ENCODE results near the gene KIAA1217.

Gene KIAA1217

GRCh38 chr10:24344279-24344678, 135.3 kb downstream of the KIAA1217 start:
- H3K79me2 ChIP-seq (ENCODE audit: control insufficient read depth, low read length) = no peaks in the 10 kb centered on the region
- H3K4me1 ChIP-seq (ENCODE audit: control insufficient read depth, low read length) = no peaks in the 10 kb centered on the region
- H3K4me2 ChIP-seq (ENCODE audit: low read length) = no peak overlapping the region
- H4K20me1 ChIP-seq (ENCODE audit: control insufficient read depth, insufficient read depth, low read depth, low read length) = no peaks in the 10 kb centered on the region
- no peaks in the 10 kb centered on the region for H3K9me2 ChIP-seq (replicated peaks; ENCODE audit: control insufficient read depth, low read length)
- H3F3A ChIP-seq (ENCODE audit: control insufficient read depth, insufficient read depth) = no peaks in the 10 kb centered on the region
- H3K27ac ChIP-seq (ENCODE audit: low read depth, low read length) = no peak overlapping the region
- TF ChIP-seq EZH2phosphoT487 (IDR thresholded peaks at IDR 0.05; ENCODE audit: borderline replicate concordance, low read length) (no peak), CTCF (IDR thresholded peaks at IDR 0.05; ENCODE audit: low read depth, low read length, poor library complexity, severe bottlenecking) (no peak)
- H3K9me3 ChIP-seq (ENCODE audit: control insufficient read depth, insufficient read depth, low read length) = no peaks in the 10 kb centered on the region
- no peaks in the 10 kb centered on the region for H3K27me3 ChIP-seq (ENCODE audit: control insufficient read depth, low read length)
- no peak overlapping the region for H3K4me3 ChIP-seq (ENCODE audit: low read length)
- H3K36me3 ChIP-seq (ENCODE audit: control insufficient read depth, low read length) = no peaks in the 10 kb centered on the region

GRCh38 chr10:24344695-24345463, 135.9 kb downstream of the KIAA1217 start:
- H3K4me2 ChIP-seq (ENCODE audit: low read length) = no peak overlapping the region
- H4K20me1 ChIP-seq (ENCODE audit: control insufficient read depth, insufficient read depth, low read depth, low read length) = no peaks in the 10 kb centered on the region
- H3F3A ChIP-seq (ENCODE audit: control insufficient read depth, insufficient read depth) = no peaks in the 10 kb centered on the region
- no peaks in the 10 kb centered on the region for H3K4me1 ChIP-seq (ENCODE audit: control insufficient read depth, low read length)
- no peak for TF ChIP-seq CTCF (IDR thresholded peaks at IDR 0.05; ENCODE audit: low read depth, low read length, poor library complexity, severe bottlenecking)
- TF ChIP-seq EZH2phosphoT487 (IDR thresholded peaks at IDR 0.05; ENCODE audit: borderline replicate concordance, low read length) = no peak
- no peaks in the 10 kb centered on the region for H3K36me3 ChIP-seq (ENCODE audit: control insufficient read depth, low read length)
- no peaks in the 10 kb centered on the region for H3K9me3 ChIP-seq (ENCODE audit: control insufficient read depth, insufficient read depth, low read length)
- H3K27me3 ChIP-seq (ENCODE audit: control insufficient read depth, low read length) = no peaks in the 10 kb centered on the region
- H3K9me2 ChIP-seq (replicated peaks; ENCODE audit: control insufficient read depth, low read length) = no peaks in the 10 kb centered on the region
- H3K4me3 ChIP-seq (ENCODE audit: low read length) = no peak overlapping the region
- H3K27ac ChIP-seq (ENCODE audit: low read depth, low read length) = no peak overlapping the region
- no peaks in the 10 kb centered on the region for H3K79me2 ChIP-seq (ENCODE audit: control insufficient read depth, low read length)

GRCh38 chr10:24346877-24347519, 138.1 kb downstream of the KIAA1217 start:
- no peak overlapping the region for H3K27ac ChIP-seq (ENCODE audit: low read depth, low read length)
- H3K4me2 ChIP-seq (ENCODE audit: low read length) = no peak overlapping the region
- H3K4me1 ChIP-seq (ENCODE audit: control insufficient read depth, low read length) = no peaks in the 10 kb centered on the region
- H3K36me3 ChIP-seq (ENCODE audit: control insufficient read depth, low read length) = no peaks in the 10 kb centered on the region
- no peaks in the 10 kb centered on the region for H3K9me3 ChIP-seq (ENCODE audit: control insufficient read depth, insufficient read depth, low read length)
- H3K4me3 ChIP-seq (ENCODE audit: low read length) = no peak overlapping the region
- H3K9me2 ChIP-seq (replicated peaks; ENCODE audit: control insufficient read depth, low read length) = no peaks in the 10 kb centered on the region
- no peaks in the 10 kb centered on the region for H3K79me2 ChIP-seq (ENCODE audit: control insufficient read depth, low read length)
- H3F3A ChIP-seq (ENCODE audit: control insufficient read depth, insufficient read depth) = no peaks in the 10 kb centered on the region
- H4K20me1 ChIP-seq (ENCODE audit: control insufficient read depth, insufficient read depth, low read depth, low read length) = no peaks in the 10 kb centered on the region
- TF ChIP-seq CTCF (IDR thresholded peaks at IDR 0.05; ENCODE audit: low read depth, low read length, poor library complexity, severe bottlenecking) (no peak), EZH2phosphoT487 (IDR thresholded peaks at IDR 0.05; ENCODE audit: borderline replicate concordance, low read length) (no peak)
- H3K27me3 ChIP-seq (ENCODE audit: control insufficient read depth, low read length) = peaks cover 4% of the 10 kb centered on the region
